GM12878 (cell line): ENCODE data around the gene IL5. TPM values are rescaled to one million over a fixed set of nuclear protein-coding genes. Genes with fewer than 3 reads are reported as not detected.

Source experiments
- ATAC-seq: fragments of 200-7000 bp; cut with Tn5 transposase; 3 replicates; pipeline ENCODE4 v1.9.1; 2020; ENCODE audit warnings: mild to moderate bottlenecking, moderate library complexity
- BruUV-seq: library from RNA; stranded (reverse); fragments of 400-500 nt; replicated peaks from 2 replicates; lab custom pipeline; 2021; lab: Mats Ljungman, UMichigan
- CTCF ChIA-PET: fragments of 300-600 bp; sonication (Branson Sonifier 250); formaldehyde crosslinking; extraction: SDS; loops from one replicate; lab custom pipeline; 2021; ENCODE audit warnings: inconsistent platforms; lab: Yijun Ruan, JAX
- POLR2A ChIA-PET: fragments of 350-600 bp; formaldehyde crosslinking; extraction: SDS; loops from one replicate; lab custom pipeline; 2021; ENCODE audit warnings: inconsistent platforms; lab: Charles Lee
- RAD21 ChIA-PET: fragments of 300-600 bp; sonication (Branson Sonifier 250); formaldehyde crosslinking; loops from one replicate; lab custom pipeline; 2023; ENCODE audit warnings: antibody characterized with exemption; ENCODE audit not compliant: unreplicated experiment; lab: Charles Lee
- SMC1A ChIA-PET: fragments of 300-600 bp; sonication (Branson Sonifier 250); formaldehyde crosslinking; loops from one replicate; lab custom pipeline; 2023; ENCODE audit not compliant: unreplicated experiment, uncharacterized antibody; lab: Charles Lee
- DNase-seq: peaks from one replicate; pipeline ENCODE4 v3.0.0-alpha.2; 2011; ENCODE audit warnings: low read depth, low spot score
- FAIRE-seq: peaks from 3 replicates; lab custom pipeline; 2011; peaks lifted over from hg19 to GRCh38; lab: Jason Lieb, UNC
- H2AFZ ChIP-seq: 2 replicates; pipeline ENCODE4 v1.6.0; 2011; ENCODE audit warnings: low read depth, low read length, control low read depth; ENCODE audit not compliant: control insufficient read depth
- H3K27ac ChIP-seq: 2 replicates; pipeline ENCODE4 v1.5.1; 2011; ENCODE audit warnings: control low read depth; ENCODE audit not compliant: control insufficient read depth, insufficient read depth
- H3K27me3 ChIP-seq, 2 experiments: replicated peaks in 1 of 2; 2 replicates each; pipeline versions ENCODE4 v1.6.0 to v1.6.1; 2011; ENCODE audit warnings: low read length in 1 of 2; ENCODE audit not compliant: control insufficient read depth in 2 of 2, insufficient read depth in 2 of 2
- H3K36me3 ChIP-seq, 2 experiments: 2 replicates each; pipeline ENCODE4 v1.5.1; 2011; ENCODE audit warnings: low read length in 1 of 2; ENCODE audit not compliant: control insufficient read depth in 2 of 2, insufficient read depth in 2 of 2
- H3K4me1 ChIP-seq: 2 replicates; pipeline ENCODE4 v1.6.1; 2011; ENCODE audit warnings: mild to moderate bottlenecking, low read length, moderate library complexity, mixed read lengths; ENCODE audit not compliant: control insufficient read depth, insufficient read depth
- H3K4me2 ChIP-seq: 2 replicates; pipeline ENCODE4 v1.6.0; 2011; ENCODE audit warnings: control low read depth; ENCODE audit not compliant: control insufficient read depth, insufficient read depth
- H3K4me3 ChIP-seq: fragments of 200-600 bp; sonication (generic); 2 replicates; pipeline ENCODE4 v1.5.1; 2016
- H3K79me2 ChIP-seq: 2 replicates; pipeline ENCODE4 v1.6.0; 2011; ENCODE audit warnings: low read length; ENCODE audit not compliant: control insufficient read depth, insufficient read depth
- H3K9ac ChIP-seq: 2 replicates; pipeline ENCODE4 v1.8.0; 2011; ENCODE audit warnings: low read length, control low read depth, mixed read lengths; ENCODE audit not compliant: control insufficient read depth, insufficient read depth
- H3K9me3 ChIP-seq: replicated peaks from 3 replicates; pipeline ENCODE4 v1.5.1; 2011; ENCODE audit warnings: mild to moderate bottlenecking, low read length; ENCODE audit not compliant: control insufficient read depth, insufficient read depth
- H4K20me1 ChIP-seq: 2 replicates; pipeline ENCODE4 v1.6.0; 2011; ENCODE audit not compliant: control insufficient read depth, insufficient read depth
- ATF3 ChIP-seq: IDR thresholded peaks from 2 replicates; pipeline ENCODE4 v1.6.1; 2011; ENCODE audit warnings: low read depth, mild to moderate bottlenecking, low read length, moderate library complexity, borderline replicate concordance; ENCODE audit errors: extremely low read depth
- BACH1 ChIP-seq: fragments of 450-650 bp; IDR thresholded peaks from 2 replicates; pipeline ENCODE4 v1.6.1; 2017; ENCODE audit warnings: mild to moderate bottlenecking, borderline replicate concordance
- BCL11A ChIP-seq: IDR thresholded peaks from 2 replicates; pipeline ENCODE4 v1.6.1; 2011; ENCODE audit warnings: low read depth, low read length
- EED ChIP-seq: sonication (generic); IDR thresholded peaks from 2 replicates; pipeline ENCODE4 v1.6.1; 2016; ENCODE audit warnings: antibody characterized with exemption, low read depth
- FOXM1 ChIP-seq: IDR thresholded peaks from 2 replicates; pipeline ENCODE4 v1.6.1; 2012; ENCODE audit warnings: low read depth, mild to moderate bottlenecking, inconsistent platforms, low read length, moderate library complexity
- HDAC2 ChIP-seq: fragments of 200-600 bp; sonication (generic); IDR thresholded peaks from 2 replicates; pipeline ENCODE4 v1.6.1; 2017
- IRF4 ChIP-seq: IDR thresholded peaks from 2 replicates; pipeline ENCODE4 v1.6.1; 2011; ENCODE audit warnings: low read depth, low read length
- POLR2A ChIP-seq: IDR thresholded peaks from 2 replicates; pipeline ENCODE4 v1.6.1; 2011; ENCODE audit warnings: low read depth, mild to moderate bottlenecking, low read length
- PRDM15 ChIP-seq: fragments of 450-650 bp; formaldehyde crosslinking; IDR thresholded peaks from 2 replicates; pipeline ENCODE4 v1.4.0; 2020; ENCODE audit warnings: mild to moderate bottlenecking, moderate library complexity
- RAD21 ChIP-seq: IDR thresholded peaks from 2 replicates; pipeline ENCODE4 v1.6.1; 2011; ENCODE audit warnings: mild to moderate bottlenecking, low read depth, low read length, moderate library complexity; ENCODE audit not compliant: insufficient read depth
- RUNX3 ChIP-seq: IDR thresholded peaks from 2 replicates; pipeline ENCODE4 v1.6.1; 2012; ENCODE audit warnings: low read length, inconsistent platforms
- SMAD1 ChIP-seq: fragments of 450-650 bp; IDR thresholded peaks from 2 replicates; pipeline ENCODE4 v1.6.1; 2018; ENCODE audit warnings: mild to moderate bottlenecking, low read depth; ENCODE audit not compliant: partially characterized antibody
- ZNF384 ChIP-seq: IDR thresholded peaks from 2 replicates; pipeline ENCODE4 v1.6.1; 2012; ENCODE audit warnings: low read depth, mild to moderate bottlenecking, low read length, improper control_type of control experiment, borderline replicate concordance
- WGBS: methylation state at CpG from one replicate; pipeline ENCODE4 v1.1.6; 2016; ENCODE audit warnings: low lambda C conversion rate; ENCODE audit not compliant: insufficient replicate concordance, insufficient coverage; ENCODE audit errors: missing lambda C conversion rate; 5-methylcytosine and 5-hydroxymethylcytosine counted together
- in situ Hi-C: fragments of 300-500 bp; cut with MboI; formaldehyde crosslinking; loops from 9 replicates; pipeline ENCODE4 v1.14.3; 2018; ENCODE audit warnings: mixed read lengths
- intact Hi-C: fragments of 100-400 bp; cut with micrococcal nuclease; formaldehyde crosslinking; loops from one replicate; pipeline ENCODE4 v1.14.2; 2022; ENCODE audit not compliant: unreplicated experiment
- polyA plus RNA-seq, 11 experiments: library from polyadenylated mRNA; depleted of rRNA in 4 of 11; unstranded in 6 of 11; stranded (reverse) in 5 of 11; fragments of >200 nt; fragmentation: Nextera tagmentation in 4 of 11; fragmentation: Illumina TruSeq in 1 of 11; extraction: Ambion mirVana in 4 of 11; extraction: Trizol in 1 of 11; gene quantifications; 1 replicate in 1 of 11; 2 replicates in 10 of 11; pipeline versions ENCODE4 v1.2.1 to v1.2.3, GENCODE V29; 2011 to 2016; ENCODE audit warnings: inconsistent platforms in 2 of 11, missing spikeins in 2 of 11, low read depth in 1 of 11
- total RNA-seq, 4 experiments: library from RNA; depleted of rRNA in 3 of 4; stranded (reverse); fragments of >200 nt in 3 of 4; fragmentation: Illumina TruSeq in 1 of 4; extraction: Trizol in 1 of 4; gene quantifications; 2 replicates each; pipeline versions ENCODE4 v1.2.1 to v1.2.3, GENCODE V29; 2013 to 2021
- TF ChIP-seq, protein P1 (sequence below): fragments of 450-650 bp; IDR thresholded peaks from 2 replicates; pipeline ENCODE4 v1.6.1; 2017; ENCODE audit warnings: mild to moderate bottlenecking, low read depth, inconsistent platforms; ENCODE audit not compliant: poor library complexity, severe bottlenecking

IL5 gene
- total and polyA plus RNA-seq, 10 of the 15 experiments (the other 5 are each of a cell fraction or from before 2014, with no cell fraction given) = not detected

DNA sequence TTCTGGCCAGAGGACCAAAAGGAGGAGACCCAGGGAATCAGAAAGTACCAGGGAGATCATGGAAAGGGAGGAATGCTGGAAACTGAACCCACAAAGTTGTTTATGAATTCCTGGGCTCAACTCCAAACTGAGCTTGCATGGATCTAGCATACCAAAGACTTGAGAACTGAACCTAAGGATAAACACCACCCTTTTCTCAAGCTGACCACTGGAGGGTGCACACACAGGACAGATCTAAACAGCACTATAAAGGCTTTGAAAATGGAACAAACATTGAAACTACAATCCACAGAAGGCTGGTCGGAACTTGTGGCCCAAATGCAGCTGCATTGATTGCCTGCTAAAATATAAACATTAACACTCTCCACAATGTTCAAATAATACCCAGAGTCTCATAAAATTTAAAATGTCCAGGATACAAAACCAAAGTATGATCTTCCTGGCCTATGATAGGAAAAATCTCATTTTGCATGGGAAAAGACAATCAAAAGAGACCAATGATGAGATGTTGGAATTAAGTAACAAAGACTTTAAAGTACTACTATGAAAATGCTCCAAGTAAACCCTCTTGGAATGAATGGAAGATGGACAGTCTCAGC, 37.1 kb downstream of the IL5 start (continued):
- TF ChIP-seq PRDM15 (CRISPR knock-in tag) = no peak
- TF ChIP-seq, protein P1, sequence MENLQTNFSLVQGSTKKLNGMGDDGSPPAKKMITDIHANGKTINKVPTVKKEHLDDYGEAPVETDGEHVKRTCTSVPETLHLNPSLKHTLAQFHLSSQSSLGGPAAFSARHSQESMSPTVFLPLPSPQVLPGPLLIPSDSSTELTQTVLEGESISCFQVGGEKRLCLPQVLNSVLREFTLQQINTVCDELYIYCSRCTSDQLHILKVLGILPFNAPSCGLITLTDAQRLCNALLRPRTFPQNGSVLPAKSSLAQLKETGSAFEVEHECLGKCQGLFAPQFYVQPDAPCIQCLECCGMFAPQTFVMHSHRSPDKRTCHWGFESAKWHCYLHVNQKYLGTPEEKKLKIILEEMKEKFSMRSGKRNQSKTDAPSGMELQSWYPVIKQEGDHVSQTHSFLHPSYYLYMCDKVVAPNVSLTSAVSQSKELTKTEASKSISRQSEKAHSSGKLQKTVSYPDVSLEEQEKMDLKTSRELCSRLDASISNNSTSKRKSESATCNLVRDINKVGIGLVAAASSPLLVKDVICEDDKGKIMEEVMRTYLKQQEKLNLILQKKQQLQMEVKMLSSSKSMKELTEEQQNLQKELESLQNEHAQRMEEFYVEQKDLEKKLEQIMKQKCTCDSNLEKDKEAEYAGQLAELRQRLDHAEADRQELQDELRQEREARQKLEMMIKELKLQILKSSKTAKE = peak; percentile 24
- TF ChIP-seq RAD21 = peak; percentile 81

DNA sequence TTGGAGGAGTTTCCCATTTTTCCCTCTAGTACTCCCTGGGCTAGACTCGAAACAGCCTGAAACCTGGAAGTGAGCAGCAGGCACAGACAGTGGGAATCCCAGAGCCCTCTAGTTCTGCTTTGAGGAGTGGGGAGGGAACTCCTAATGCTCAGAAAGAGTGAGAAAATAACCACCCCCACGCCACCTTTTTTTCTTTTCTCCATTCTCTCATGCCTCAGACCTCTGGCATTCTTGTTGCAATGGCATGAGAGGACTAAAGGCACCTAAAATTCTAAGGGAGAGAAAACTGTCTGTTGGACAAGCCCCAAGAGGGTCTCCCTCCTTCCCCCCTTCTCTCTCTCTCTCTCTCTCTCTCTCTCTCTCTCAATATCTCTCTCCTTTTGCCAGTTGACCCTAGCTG, 37.7 kb downstream of the IL5 start:
- POLR2A ChIA-PET = interaction anchor here (0.6 to 3.0 kb wide), 7 partner anchors 15 to 195 kb away, joined by 3 to 11 read pairs (median 4); no protein-coding TSS in a partner anchor
- peak overlapping the region; percentile 62 for H2AFZ ChIP-seq
- H3K27me3 ChIP-seq = no peaks in the 10 kb centered on the region
- H3K4me3 ChIP-seq = no peak overlapping the region
- no peak overlapping the region for H3K27ac ChIP-seq
- in situ Hi-C loops = loop anchor here (10.0 kb wide), 2 partner anchors 271 to 431 kb away; partner anchors contain the start of gene CSF2
- H3K79me2 ChIP-seq = no peaks in the 10 kb centered on the region
- no peaks in the 10 kb centered on the region for H3K36me3 ChIP-seq
- FAIRE-seq (no peak), ATAC-seq (no peak), DNase-seq (no peak)
- SMC1A ChIA-PET = interaction anchor here (0.7 to 13.3 kb wide), 31 partner anchors 14 to 378 kb away, joined by 3 to 340 read pairs (median 4); partner anchors contain the start of gene IRF1
- CTCF ChIA-PET = interaction anchor here (0.6 to 13.6 kb wide), 31 partner anchors 9 to 378 kb away, joined by 3 to 481 read pairs (median 4); partner anchors contain the start of genes IL13 and SLC22A5
- no peaks in the 10 kb centered on the region for H4K20me1 ChIP-seq
- intact Hi-C loops = loop anchor here (1.0 kb wide), 2 partner anchors 21 to 378 kb away; no protein-coding TSS in a partner anchor
- WGBS = 59% methylated on average over 2 of the region's 2 CpGs
- RAD21 ChIA-PET = interaction anchor here (0.5 to 12.7 kb wide), 20 partner anchors 9 to 377 kb away, joined by 3 to 279 read pairs (median 5); partner anchors contain the start of genes CCNI2, IRF1 and KIF3A
- peaks cover 8% of the 10 kb centered on the region; the same call in 2 of the 3 replicates for H3K9me3 ChIP-seq
- no TSS peak for BruUV-seq
- H3K4me2 ChIP-seq = no peak overlapping the region
- H3K4me1 ChIP-seq = peaks cover 19% of the 10 kb centered on the region
- no peak overlapping the region for H3K9ac ChIP-seq
- no peak for TF ChIP-seq EED
- TF ChIP-seq RUNX3 = no peak
- TF ChIP-seq FOXM1 = no peak
- no peak for TF ChIP-seq BCL11A
- TF ChIP-seq HDAC2 = no peak
- TF ChIP-seq RAD21 = no peak
- TF ChIP-seq POLR2A = no peak
- TF ChIP-seq IRF4 = no peak
- no peak for TF ChIP-seq SMAD1
- no peak for TF ChIP-seq ZNF384
- no peak for TF ChIP-seq BACH1
- no peak for TF ChIP-seq ATF3
